Mucosa of rectum (tissue), 2 donors: ENCODE measurements around the gene HUWE1.
A peak's percentile ranks its signal among the peaks of the same experiment; 100 is the strongest.

Source experiments
- H3K27ac ChIP-seq, 2 donors: one replicate each; pipeline ENCODE4 v1.7.0; 2013; ENCODE audit warnings: inconsistent platforms in 2 of 2, low read depth in 2 of 2, low read length in 2 of 2
- H3K27me3 ChIP-seq, 2 donors: one replicate each; pipeline ENCODE4 v1.7.0; 2013; ENCODE audit warnings: low read length in 2 of 2; ENCODE audit not compliant: control insufficient read depth in 2 of 2, insufficient read depth in 2 of 2
- H3K36me3 ChIP-seq, 2 donors: one replicate each; pipeline ENCODE4 v1.7.0; 2013; ENCODE audit warnings: low read length in 2 of 2; ENCODE audit not compliant: control insufficient read depth in 2 of 2, insufficient read depth in 2 of 2
- H3K4me1 ChIP-seq, 2 donors: one replicate each; pipeline ENCODE4 v1.7.0; 2013; ENCODE audit warnings: low read length in 2 of 2, mild to moderate bottlenecking in 1 of 2; ENCODE audit not compliant: control insufficient read depth in 2 of 2, insufficient read depth in 2 of 2
- H3K4me3 ChIP-seq, 2 donors: one replicate each; pipeline ENCODE4 v1.7.0; 2013; ENCODE audit warnings: low read length in 2 of 2
- H3K9ac ChIP-seq, 2 donors: one replicate each; pipeline ENCODE4 v1.7.0; 2013; ENCODE audit warnings: low read length in 2 of 2, low read depth in 1 of 2, mild to moderate bottlenecking in 1 of 2
- H3K9me3 ChIP-seq, 2 donors: one replicate each; pipeline ENCODE4 v1.7.0; 2013; ENCODE audit warnings: low read length in 2 of 2; ENCODE audit not compliant: control insufficient read depth in 2 of 2
- donor health status: healthy.
- donor health status: Normal muscosa, but diverticular disease.

Gene HUWE1

DNA sequence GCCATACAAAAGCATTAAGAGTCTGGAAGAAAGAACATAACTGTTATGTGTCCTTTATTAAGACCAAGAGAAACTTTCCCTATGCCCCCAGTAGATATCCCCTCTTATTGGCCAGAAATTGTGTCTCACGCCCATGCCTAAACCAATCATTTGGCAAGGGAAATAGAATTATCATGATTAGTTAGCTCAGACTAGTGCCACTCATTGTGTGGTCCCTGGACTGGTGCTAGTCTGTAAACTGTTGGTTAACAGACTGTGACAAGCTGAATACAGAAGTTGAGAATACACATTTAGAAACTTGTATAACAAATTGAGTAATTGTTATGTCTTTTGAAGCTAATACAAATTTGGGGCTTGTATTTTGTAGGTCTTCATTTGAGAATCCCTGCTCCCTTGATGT lies 8.1 kb upstream of the HUWE1 start:
- no peaks in the 10 kb centered on the region for H3K36me3 ChIP-seq
- H3K9me3 ChIP-seq, result no peaks in the 10 kb centered on the region
- H3K4me1 ChIP-seq, result no peaks in the 10 kb centered on the region
- no peak overlapping the region for H3K9ac ChIP-seq
- H3K27me3 ChIP-seq, result peaks cover 0 to 6% of the 10 kb centered on the region in 2 donors
- no peak overlapping the region for H3K4me3 ChIP-seq
- H3K27ac ChIP-seq, result no peak overlapping the region

DNA sequence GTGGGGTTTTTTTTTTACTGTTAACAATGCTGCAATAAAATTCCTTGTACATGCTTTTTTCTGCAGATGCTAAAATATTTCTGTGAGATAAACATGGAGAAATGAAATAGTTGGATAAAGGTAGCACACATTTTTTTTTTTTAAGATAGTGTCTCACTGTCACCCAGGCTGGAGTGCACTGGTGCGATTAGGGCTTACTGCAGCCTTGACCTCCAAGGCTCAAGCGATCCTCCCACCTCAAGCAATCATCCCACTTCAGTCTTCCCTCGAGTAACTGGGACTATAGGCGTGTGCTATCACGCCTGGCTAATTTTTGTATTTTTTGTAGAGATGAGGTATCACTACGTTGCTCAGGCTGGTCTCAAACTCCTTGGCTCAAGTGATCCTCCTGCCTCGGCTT lies 1.8 kb upstream of the HUWE1 start:
- no peaks in the 10 kb centered on the region for H3K27me3 ChIP-seq
- no peak overlapping the region for H3K4me3 ChIP-seq
- H3K4me1 ChIP-seq, result peaks cover 6 to 8% of the 10 kb centered on the region in 2 donors
- no peaks in the 10 kb centered on the region for H3K9me3 ChIP-seq
- no peak overlapping the region for H3K27ac ChIP-seq
- no peak overlapping the region for H3K9ac ChIP-seq
- no peaks in the 10 kb centered on the region for H3K36me3 ChIP-seq

DNA sequence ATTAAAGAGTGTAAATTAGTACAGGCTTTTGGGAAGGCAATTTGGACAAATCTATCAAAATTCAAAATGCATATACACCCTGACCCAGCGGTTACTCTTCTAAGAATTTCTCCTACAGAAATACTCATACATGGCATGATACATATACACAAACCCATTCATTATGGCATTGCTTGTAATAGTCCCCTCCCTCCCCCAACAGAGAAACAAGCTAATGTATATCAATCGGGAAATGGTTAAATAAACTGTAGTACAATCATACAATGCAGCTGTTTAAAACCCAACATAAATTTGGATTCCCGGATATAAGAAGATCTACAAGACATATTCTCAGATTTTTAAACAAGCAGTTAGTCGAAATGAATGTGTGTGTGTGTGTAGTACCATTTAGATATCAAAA lies 808 bp downstream of the HUWE1 start:
- Histone ChIP-seq H3K4me3 (peak overlapping the region; percentile 68 to 82), H3K4me1 (peaks cover 13% of the 10 kb centered on the region in 2 donors), H3K9ac (peak overlapping the region; percentile 70 to 79), H3K27ac (peak overlapping the region; percentile 82 to 88), H3K9me3 (no peaks in the 10 kb centered on the region), H3K36me3 (no peaks in the 10 kb centered on the region), H3K27me3 (no peaks in the 10 kb centered on the region)

DNA sequence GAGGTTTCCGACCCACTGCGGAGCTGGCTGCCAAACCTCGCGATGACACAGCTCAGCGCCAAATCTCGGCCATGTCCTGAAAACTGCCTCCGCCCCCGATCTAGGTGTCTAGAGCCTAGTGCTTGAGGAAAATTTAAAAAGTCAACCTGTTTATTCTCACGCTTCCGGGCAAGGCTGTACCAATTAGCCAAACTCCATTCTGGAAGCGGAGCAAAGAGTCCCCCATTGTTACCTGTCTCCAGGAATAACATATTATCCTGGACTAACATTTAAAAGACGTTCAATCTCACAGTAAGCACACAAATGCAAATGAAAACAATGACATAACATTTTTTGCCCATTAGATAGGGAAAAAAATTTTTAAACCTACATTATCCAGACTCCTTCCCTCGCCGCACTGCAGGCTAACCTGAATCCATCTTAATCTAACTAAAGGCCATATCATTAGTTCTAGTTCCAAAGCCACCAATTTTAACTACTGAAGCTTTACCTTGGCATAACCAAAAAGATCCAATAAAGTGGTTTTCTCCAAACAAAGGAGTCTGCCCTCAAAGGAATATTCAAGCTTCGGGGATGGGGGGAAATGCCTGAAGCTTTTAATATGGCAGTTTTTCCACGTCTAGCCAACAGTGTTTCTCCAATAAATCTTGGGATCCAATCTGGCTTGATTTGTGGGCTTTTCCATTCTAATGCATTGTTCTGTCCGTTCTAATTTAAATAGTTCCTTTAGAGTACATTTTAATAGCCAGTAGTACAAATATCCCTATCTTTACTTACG lies 1.9 kb downstream of the HUWE1 start:
- Histone ChIP-seq H3K36me3 (peaks cover 2 to 3% of the 10 kb centered on the region in 2 donors), H3K4me3 (peak overlapping the region; percentile 68 to 82), H3K9ac (peak overlapping the region; percentile 48 to 70), H3K9me3 (no peaks in the 10 kb centered on the region), H3K27me3 (no peaks in the 10 kb centered on the region), H3K27ac (peak overlapping the region; percentile 87 to 92), H3K4me1 (peaks cover 13% of the 10 kb centered on the region in 2 donors)

DNA sequence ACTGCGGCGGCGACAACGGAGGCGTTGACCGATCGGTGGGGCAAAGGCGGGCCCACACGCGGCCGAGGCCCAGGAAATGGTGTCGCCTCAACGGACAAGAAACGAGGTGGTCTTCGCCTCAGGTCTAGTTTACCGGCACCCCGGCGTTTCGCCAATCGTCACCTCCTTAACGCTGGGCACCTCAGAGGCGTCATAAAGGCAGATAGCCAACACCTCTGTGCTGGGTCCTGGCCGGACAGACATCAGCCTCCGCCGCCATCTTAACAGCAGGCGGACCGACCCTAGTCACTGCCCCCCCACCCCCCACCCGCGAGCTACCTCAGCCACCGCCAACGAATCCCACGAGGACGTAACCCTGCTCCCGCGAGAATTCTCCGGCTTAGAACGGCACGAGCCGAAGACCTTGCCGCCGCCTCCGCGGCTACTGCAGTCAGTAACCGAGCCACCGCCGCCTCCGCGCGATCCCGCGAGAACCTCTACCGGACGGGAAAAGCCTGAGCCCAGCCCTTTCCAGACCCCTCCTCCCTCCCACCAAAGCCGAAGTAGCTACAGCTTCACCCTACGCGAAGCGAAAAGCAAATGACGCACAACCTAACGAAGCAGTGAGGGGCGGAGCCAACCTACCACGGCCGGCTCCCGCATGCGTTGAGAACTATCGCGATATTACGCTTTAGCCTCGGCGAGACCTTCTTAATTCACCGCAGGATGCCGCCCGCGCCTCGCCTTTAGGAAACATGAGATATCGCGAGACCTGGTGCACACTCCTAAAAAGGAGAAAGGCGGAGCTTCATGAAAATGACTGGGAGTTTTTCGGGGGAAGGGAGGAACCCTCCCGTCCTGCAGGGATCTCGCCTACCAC lies 2.7 kb downstream of the HUWE1 start:
- Histone ChIP-seq H3K4me1 (peaks cover 13% of the 10 kb centered on the region in 2 donors), H3K36me3 (peaks cover 3 to 4% of the 10 kb centered on the region in 2 donors), H3K27me3 (no peaks in the 10 kb centered on the region), H3K9ac (peak overlapping the region; percentile 80 to 82), H3K9me3 (no peaks in the 10 kb centered on the region), H3K4me3 (peak overlapping the region; percentile 68 to 82), H3K27ac (peak overlapping the region; percentile 87 to 92)

DNA sequence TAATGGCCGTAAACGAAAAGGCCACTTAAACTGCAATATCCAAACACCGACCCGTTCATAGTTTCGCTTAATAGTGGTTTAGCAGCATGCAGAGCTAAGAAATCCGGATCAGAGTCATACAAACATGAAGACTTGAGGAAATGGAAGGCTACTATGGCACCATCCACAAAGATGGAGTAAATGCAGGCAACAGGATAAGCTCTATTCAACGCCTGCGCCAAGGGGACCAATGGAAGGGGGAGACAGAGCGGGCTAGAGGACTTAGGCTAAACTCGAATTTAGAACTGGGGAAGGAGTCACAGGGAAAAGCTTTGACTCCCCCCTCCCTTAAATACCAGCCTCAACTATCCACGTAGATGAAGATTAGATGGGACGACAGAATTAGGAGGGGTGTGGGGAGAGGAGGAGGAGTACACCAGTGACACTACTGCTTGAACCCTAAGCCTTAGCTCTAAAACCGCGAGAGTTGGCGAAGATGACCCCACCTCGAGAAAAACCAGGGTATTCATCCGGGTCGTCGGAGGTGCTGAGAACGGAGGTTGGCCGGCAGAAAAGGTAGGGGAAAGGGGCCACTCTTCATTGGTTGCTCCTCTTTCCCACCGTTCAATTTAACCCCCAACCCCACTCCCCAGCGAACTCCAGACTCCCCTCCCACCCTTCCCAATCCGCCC lies 3.5 kb downstream of the HUWE1 start:
- no peaks in the 10 kb centered on the region for H3K9me3 ChIP-seq
- H3K4me1 ChIP-seq, result peaks cover 13% of the 10 kb centered on the region in 2 donors
- H3K27me3 ChIP-seq, result no peaks in the 10 kb centered on the region
- H3K27ac ChIP-seq, result peak overlapping the region; percentile 87 to 92
- H3K4me3 ChIP-seq, result peak overlapping the region; percentile 68 to 82
- H3K36me3 ChIP-seq, result peaks cover 5 to 6% of the 10 kb centered on the region in 2 donors
- peak overlapping the region; percentile 20 to 82 for H3K9ac ChIP-seq

DNA sequence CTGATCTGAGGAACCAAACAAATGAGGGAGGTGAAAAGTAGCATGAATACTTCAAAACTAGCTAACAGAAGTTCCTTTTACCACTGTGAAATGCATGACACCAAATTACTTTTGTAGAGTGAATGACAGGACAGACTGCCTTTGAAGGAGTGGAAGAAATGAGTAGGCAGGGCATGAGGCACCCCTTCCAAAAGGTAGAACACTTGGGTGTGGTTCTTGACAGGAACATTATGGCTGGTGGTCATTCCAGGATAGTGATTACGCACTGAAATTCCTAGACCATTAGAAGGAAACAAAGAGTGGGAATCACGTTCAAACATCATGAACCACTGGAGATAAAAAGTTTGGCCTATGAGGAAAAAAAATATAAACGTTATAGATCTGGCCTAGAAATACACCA lies 4.9 kb downstream of the HUWE1 start:
- no peak overlapping the region for H3K27ac ChIP-seq
- no peaks in the 10 kb centered on the region for H3K27me3 ChIP-seq
- H3K9me3 ChIP-seq, result no peaks in the 10 kb centered on the region
- peaks cover 13% of the 10 kb centered on the region in 2 donors for H3K4me1 ChIP-seq
- peaks cover 5 to 6% of the 10 kb centered on the region in 2 donors for H3K36me3 ChIP-seq
- no peak overlapping the region for H3K9ac ChIP-seq
- no peak overlapping the region for H3K4me3 ChIP-seq

DNA sequence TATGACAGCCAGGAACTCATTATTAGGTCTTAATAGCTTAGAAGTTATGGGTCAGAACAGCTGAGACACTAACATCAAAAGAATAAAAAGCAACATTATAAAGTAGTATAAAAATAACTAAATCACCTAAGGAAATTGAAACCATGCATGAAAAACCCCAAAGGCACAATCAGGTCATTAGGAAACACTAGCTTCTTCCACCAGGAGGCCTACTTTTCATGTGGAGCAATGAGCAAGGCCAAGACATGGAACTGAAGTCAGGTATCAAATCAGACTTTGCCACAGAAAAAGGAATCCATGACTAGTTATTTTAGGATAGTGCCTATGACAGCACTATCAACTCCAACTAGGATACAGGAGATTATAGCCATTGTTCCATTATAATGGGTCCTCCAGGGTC lies 7.9 kb downstream of the HUWE1 start:
- Histone ChIP-seq H3K27ac (no peak overlapping the region), H3K27me3 (no peaks in the 10 kb centered on the region), H3K4me3 (no peak overlapping the region), H3K36me3 (peaks cover 6 to 14% of the 10 kb centered on the region in 2 donors), H3K4me1 (peaks cover 7 to 8% of the 10 kb centered on the region in 2 donors), H3K9me3 (no peaks in the 10 kb centered on the region), H3K9ac (no peak overlapping the region)

DNA sequence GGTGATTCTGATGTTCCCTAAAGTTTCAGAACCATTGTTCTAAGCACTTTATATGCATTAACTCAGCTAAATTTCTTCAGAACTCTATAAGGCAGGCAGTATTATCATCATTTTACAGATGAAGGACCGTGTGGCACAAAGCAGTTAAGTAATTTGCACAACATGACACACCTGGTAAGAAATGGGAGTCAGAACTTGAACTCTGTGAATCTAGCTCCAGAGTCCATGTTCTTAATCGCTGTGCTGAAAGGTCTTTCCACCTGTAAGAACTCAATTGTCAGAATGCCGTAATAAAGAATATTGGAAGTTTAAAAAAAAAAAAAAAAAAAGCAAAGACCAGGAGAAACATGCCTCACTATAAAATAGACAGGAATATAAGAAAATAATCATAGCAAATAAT lies 9.2 kb downstream of the HUWE1 start:
- H3K36me3 ChIP-seq, result peaks cover 6 to 14% of the 10 kb centered on the region in 2 donors
- H3K9ac ChIP-seq, result no peak overlapping the region
- no peaks in the 10 kb centered on the region for H3K9me3 ChIP-seq
- no peak overlapping the region for H3K4me3 ChIP-seq
- H3K27me3 ChIP-seq, result no peaks in the 10 kb centered on the region
- no peak overlapping the region for H3K27ac ChIP-seq
- H3K4me1 ChIP-seq, result peaks cover 2 to 7% of the 10 kb centered on the region in 2 donors
